GM19467 (cell line): Measurements from ENCODE around the gene ZNF397.
A peak's percentile ranks its signal among the peaks of the same experiment; 100 is the strongest.

Experiments
- ATAC-seq: cut with Tn5 transposase; IDR thresholded peaks from one replicate; pipeline ENCODE4 v1.9.1; 2021; ENCODE audit warnings: mild to moderate bottlenecking, moderate library complexity; ENCODE audit not compliant: unreplicated experiment

The ZNF397 gene

GRCh38 chr18:35290094-35290735 lies 49.4 kb downstream of the ZNF397 start, which contains the start of gene ZSCAN30:
Gene ZSCAN30 (minus strand): TSS chr18:35290229. CDS start chr18:35264352, 25,877 bp downstream.
- peak; percentile 89 for ATAC-seq

- no peak for ATAC-seq
These were observed 50.3 kb downstream of the ZNF397 start for GRCh38 chr18:35291166-35291565.

GRCh38 chr18:35296060-35296459 lies 55.2 kb downstream of the ZNF397 start:
- ATAC-seq, result no peak

- ATAC-seq, result no peak
These were observed 62.8 kb downstream of the ZNF397 start for GRCh38 chr18:35303610-35304009.

- no peak for ATAC-seq
These were observed 65.9 kb downstream of the ZNF397 start for GRCh38 chr18:35306588-35307250.
